ENCODE results near the gene SETDB2. TPM values are rescaled to one million over a fixed set of nuclear protein-coding genes. Genes with fewer than 3 reads are reported as not detected.

SETDB2 gene
- total and polyA plus RNA-seq, 2 donors (not counting 3 experiments of a cell fraction or from before 2014, with no cell fraction given): 1.5 to 5.6 TPM

- no peaks in the 10 kb centered on the region for H4K20me1 ChIP-seq (replicated peaks; ENCODE audit: control insufficient read depth, extremely low read depth, insufficient read depth, low read length)
- H3K9me3 ChIP-seq (replicated peaks; ENCODE audit: control insufficient read depth, insufficient read depth, low read length): no peaks in the 10 kb centered on the region
- dilution Hi-C loops (cut with MboI; ENCODE audit: extremely low pct_ligation_motif_present, low sequenced_read_pairs): no loop called here
- H3K27ac ChIP-seq (ENCODE audit: insufficient read depth, low read depth, low read length): no peak overlapping the region
- intact Hi-C loops (cut with micrococcal nuclease): no loop called here
- no peak overlapping the region for H3K9ac ChIP-seq (replicated peaks; ENCODE audit: extremely low read depth, insufficient read depth, low read length)
- FAIRE-seq: no peak
- H3K36me3 ChIP-seq (ENCODE audit: control insufficient read depth in 2 of 2, extremely low read depth in 1 of 2, insufficient read depth in 2 of 2, low read length in 2 of 2): no peaks in the 10 kb centered on the region
- no peak for TF ChIP-seq EZH2 (IDR thresholded peaks at IDR 0.05; ENCODE audit: borderline replicate concordance, low read depth, low read length, severe bottlenecking)
- TF ChIP-seq MAX (IDR thresholded peaks at IDR 0.05; ENCODE audit: insufficient read depth, insufficient read length): no peak
- no peak for TF ChIP-seq JUN (IDR thresholded peaks at IDR 0.05; ENCODE audit: borderline replicate concordance, insufficient read depth, insufficient read length, low read depth)
- TF ChIP-seq MYC (IDR thresholded peaks at IDR 0.05; ENCODE audit: low read depth, low read length): no peak
- no peak for TF ChIP-seq GATA2 (IDR thresholded peaks at IDR 0.05; ENCODE audit: insufficient read depth, insufficient read length, low read depth, low read length)
- ChIA-PET POLR2A (no interaction called here), CTCF (interaction anchor here (1.3 kb wide), 1 partner anchor 27 kb away, joined by 3 read pairs; no protein-coding TSS in a partner anchor)
- BruUV-seq (replicated peaks): no TSS peak
- no peak overlapping the region for H3K4me2 ChIP-seq (ENCODE audit: insufficient read depth, low read length)
- H3K4me3 ChIP-seq (replicated peaks in 1 of 3; ENCODE audit: insufficient read depth in 1 of 3, low read depth in 1 of 3, low read length in 3 of 3): no peak overlapping the region
- no peaks in the 10 kb centered on the region for H3K79me2 ChIP-seq (ENCODE audit: control insufficient read depth, insufficient read depth, low read length)
- no peak overlapping the region for H2AFZ ChIP-seq (ENCODE audit: low read depth, low read length)
- H3K9me1 ChIP-seq (replicated peaks; ENCODE audit: control insufficient read depth, extremely low read depth, insufficient read depth, low read length): no peaks in the 10 kb centered on the region
- no peaks in the 10 kb centered on the region for H3K4me1 ChIP-seq (ENCODE audit: control insufficient read depth, extremely low read depth, insufficient read depth, low read length)
- no peaks in the 10 kb centered on the region for H3K27me3 ChIP-seq (ENCODE audit: control insufficient read depth in 2 of 2, insufficient read depth in 2 of 2, low read length in 2 of 2)
- DNase-seq (ENCODE audit: low read depth, low spot score): no peak
Observed at GRCh38 chr13:49395451-49395865, 48.6 kb upstream of the SETDB2 start.

GRCh38 chr13:49395878-49396380 is 48.1 kb upstream of the SETDB2 start:
- Histone ChIP-seq H3K4me2 (ENCODE audit: insufficient read depth, low read length) (no peak overlapping the region), H3K79me2 (ENCODE audit: control insufficient read depth, insufficient read depth, low read length) (no peaks in the 10 kb centered on the region), H3K9me3 (replicated peaks; ENCODE audit: control insufficient read depth, insufficient read depth, low read length) (no peaks in the 10 kb centered on the region), H3K9ac (replicated peaks; ENCODE audit: extremely low read depth, insufficient read depth, low read length) (no peak overlapping the region), H3K27me3 (ENCODE audit: control insufficient read depth in 2 of 2, insufficient read depth in 2 of 2, low read length in 2 of 2) (no peaks in the 10 kb centered on the region), H3K27ac (ENCODE audit: insufficient read depth, low read depth, low read length) (no peak overlapping the region), H3K4me1 (ENCODE audit: control insufficient read depth, extremely low read depth, insufficient read depth, low read length) (no peaks in the 10 kb centered on the region), H3K36me3 (ENCODE audit: control insufficient read depth in 2 of 2, extremely low read depth in 1 of 2, insufficient read depth in 2 of 2, low read length in 2 of 2) (no peaks in the 10 kb centered on the region), H3K9me1 (replicated peaks; ENCODE audit: control insufficient read depth, extremely low read depth, insufficient read depth, low read length) (no peaks in the 10 kb centered on the region), H4K20me1 (replicated peaks; ENCODE audit: control insufficient read depth, extremely low read depth, insufficient read depth, low read length) (no peaks in the 10 kb centered on the region), H2AFZ (ENCODE audit: low read depth, low read length) (no peak overlapping the region), H3K4me3 (replicated peaks in 1 of 3; ENCODE audit: insufficient read depth in 1 of 3, low read depth in 1 of 3, low read length in 3 of 3) (no peak overlapping the region)
- intact Hi-C loops (cut with micrococcal nuclease) (no loop called here), dilution Hi-C loops (cut with MboI; ENCODE audit: extremely low pct_ligation_motif_present, low sequenced_read_pairs) (no loop called here)
- ChIA-PET CTCF (interaction anchor here (1.3 kb wide), 1 partner anchor 28 kb away, joined by 3 read pairs; no protein-coding TSS in a partner anchor), POLR2A (no interaction called here)
- FAIRE-seq (no peak), DNase-seq (ENCODE audit: low read depth, low spot score) (no peak)
- BruUV-seq (replicated peaks): no TSS peak
- TF ChIP-seq MAX (IDR thresholded peaks at IDR 0.05; ENCODE audit: insufficient read depth, insufficient read length) (no peak), EZH2 (IDR thresholded peaks at IDR 0.05; ENCODE audit: borderline replicate concordance, low read depth, low read length, severe bottlenecking) (no peak), JUN (IDR thresholded peaks at IDR 0.05; ENCODE audit: borderline replicate concordance, insufficient read depth, insufficient read length, low read depth) (no peak), GATA2 (IDR thresholded peaks at IDR 0.05; ENCODE audit: insufficient read depth, insufficient read length, low read depth, low read length) (no peak), CTCF (IDR thresholded peaks at IDR 0.05; ENCODE audit: extremely low read depth in 1 of 2, insufficient read depth in 1 of 2, low read depth in 1 of 2, low read length in 2 of 2) (no peak), POLR2A (IDR thresholded peaks at IDR 0.05; ENCODE audit: low read depth, low read length) (no peak), POLR2AphosphoS5 (IDR thresholded peaks at IDR 0.05; ENCODE audit: insufficient read depth, low read depth, low read length) (no peak), MYC (IDR thresholded peaks at IDR 0.05; ENCODE audit: low read depth, low read length) (no peak), FOS (IDR thresholded peaks at IDR 0.05; ENCODE audit: borderline replicate concordance, insufficient read depth, low read length) (no peak)
